ENCODE results near the gene CD47.

DNA sequence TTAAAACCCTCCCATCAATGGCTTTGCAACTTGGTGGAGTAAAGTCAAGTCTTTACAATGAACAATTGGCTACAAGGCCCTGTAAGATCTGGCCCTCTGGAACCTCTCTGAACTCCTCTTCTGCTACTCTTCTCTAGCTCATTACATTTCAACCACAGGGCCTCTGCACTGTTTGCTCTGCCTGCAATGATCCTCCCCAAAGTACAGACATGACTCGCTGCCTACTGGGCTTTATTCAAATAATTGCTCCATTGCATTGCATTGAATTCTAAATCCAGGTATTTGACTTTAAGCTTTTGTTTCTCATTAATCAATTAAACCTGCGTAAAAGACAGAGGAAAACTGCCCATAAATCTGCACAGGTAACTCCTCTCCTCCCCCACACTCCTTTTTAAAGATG, 96.7 kb downstream of the CD47 start:
- TF ChIP-seq, protein P1, sequence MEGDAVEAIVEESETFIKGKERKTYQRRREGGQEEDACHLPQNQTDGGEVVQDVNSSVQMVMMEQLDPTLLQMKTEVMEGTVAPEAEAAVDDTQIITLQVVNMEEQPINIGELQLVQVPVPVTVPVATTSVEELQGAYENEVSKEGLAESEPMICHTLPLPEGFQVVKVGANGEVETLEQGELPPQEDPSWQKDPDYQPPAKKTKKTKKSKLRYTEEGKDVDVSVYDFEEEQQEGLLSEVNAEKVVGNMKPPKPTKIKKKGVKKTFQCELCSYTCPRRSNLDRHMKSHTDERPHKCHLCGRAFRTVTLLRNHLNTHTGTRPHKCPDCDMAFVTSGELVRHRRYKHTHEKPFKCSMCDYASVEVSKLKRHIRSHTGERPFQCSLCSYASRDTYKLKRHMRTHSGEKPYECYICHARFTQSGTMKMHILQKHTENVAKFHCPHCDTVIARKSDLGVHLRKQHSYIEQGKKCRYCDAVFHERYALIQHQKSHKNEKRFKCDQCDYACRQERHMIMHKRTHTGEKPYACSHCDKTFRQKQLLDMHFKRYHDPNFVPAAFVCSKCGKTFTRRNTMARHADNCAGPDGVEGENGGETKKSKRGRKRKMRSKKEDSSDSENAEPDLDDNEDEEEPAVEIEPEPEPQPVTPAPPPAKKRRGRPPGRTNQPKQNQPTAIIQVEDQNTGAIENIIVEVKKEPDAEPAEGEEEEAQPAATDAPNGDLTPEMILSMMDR (IDR thresholded peaks at IDR 0.05): no peak
- no peak for TF ChIP-seq POLR2A (IDR thresholded peaks at IDR 0.05)
